GM19324 (cell line): Measurements from ENCODE around the gene PMS2.
"Not testable (repeated sequence)": the region's sequence is repeated elsewhere in the genome, so short reads cannot be mapped to it uniquely, and the experiment has no call there.

Source experiments
- ATAC-seq: cut with Tn5 transposase; IDR thresholded peaks from one replicate; pipeline ENCODE4 v1.9.1; 2021; ENCODE audit warnings: mild to moderate bottlenecking, moderate library complexity; ENCODE audit not compliant: unreplicated experiment, low FRiP score

Gene PMS2, protein sequence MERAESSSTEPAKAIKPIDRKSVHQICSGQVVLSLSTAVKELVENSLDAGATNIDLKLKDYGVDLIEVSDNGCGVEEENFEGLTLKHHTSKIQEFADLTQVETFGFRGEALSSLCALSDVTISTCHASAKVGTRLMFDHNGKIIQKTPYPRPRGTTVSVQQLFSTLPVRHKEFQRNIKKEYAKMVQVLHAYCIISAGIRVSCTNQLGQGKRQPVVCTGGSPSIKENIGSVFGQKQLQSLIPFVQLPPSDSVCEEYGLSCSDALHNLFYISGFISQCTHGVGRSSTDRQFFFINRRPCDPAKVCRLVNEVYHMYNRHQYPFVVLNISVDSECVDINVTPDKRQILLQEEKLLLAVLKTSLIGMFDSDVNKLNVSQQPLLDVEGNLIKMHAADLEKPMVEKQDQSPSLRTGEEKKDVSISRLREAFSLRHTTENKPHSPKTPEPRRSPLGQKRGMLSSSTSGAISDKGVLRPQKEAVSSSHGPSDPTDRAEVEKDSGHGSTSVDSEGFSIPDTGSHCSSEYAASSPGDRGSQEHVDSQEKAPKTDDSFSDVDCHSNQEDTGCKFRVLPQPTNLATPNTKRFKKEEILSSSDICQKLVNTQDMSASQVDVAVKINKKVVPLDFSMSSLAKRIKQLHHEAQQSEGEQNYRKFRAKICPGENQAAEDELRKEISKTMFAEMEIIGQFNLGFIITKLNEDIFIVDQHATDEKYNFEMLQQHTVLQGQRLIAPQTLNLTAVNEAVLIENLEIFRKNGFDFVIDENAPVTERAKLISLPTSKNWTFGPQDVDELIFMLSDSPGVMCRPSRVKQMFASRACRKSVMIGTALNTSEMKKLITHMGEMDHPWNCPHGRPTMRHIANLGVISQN

DNA sequence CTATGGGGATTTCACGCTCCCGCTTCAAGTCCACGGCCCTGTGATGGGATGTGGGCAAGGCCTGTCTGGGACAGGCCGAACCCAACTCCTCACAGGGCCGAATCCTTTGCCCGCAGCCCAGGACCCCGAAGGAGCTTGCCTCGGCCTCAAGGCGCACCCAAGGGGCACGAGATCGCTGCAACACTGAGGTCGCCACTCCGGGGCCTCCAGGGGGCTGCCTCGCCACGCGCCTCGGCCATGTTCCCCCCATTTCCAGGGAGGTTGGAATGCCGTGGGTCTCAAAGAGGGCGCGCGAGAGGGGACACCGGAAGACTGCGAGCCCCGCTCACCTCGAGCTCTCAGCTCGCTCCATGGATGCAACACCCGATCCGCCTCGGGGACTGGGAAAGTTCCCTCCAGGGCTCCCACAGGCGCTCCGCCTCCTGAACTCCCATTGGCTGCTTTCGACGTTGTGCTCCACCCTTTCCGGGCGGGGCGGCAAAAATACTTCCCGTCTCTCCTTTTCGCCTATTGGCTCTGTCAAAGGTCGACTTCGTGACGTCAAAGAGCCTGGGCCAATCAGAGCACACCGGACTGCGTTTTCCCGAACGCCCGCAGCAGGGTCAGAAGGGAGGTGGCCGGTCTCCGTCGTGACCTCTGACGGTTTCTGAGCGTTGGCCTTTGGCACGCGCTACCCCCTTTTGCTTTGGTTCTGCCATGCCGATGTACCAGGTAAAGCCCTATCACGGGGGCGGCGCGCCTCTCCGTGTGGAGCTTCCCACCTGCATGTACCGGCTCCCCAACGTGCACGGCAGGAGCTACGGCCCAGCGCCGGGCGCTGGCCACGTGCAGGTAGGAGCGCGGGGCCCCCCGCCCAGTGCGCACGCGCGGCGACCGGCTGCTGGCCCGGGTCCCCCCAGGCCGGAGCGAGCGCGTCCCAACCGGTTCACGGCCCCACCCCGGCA lies at the start of gene PMS2, which contains the start of gene AIMP2:
TSS of gene PMS2 (minus strand) at position 382 of the 944 bp plus-strand sequence. CDS start at position 352, 30 bp downstream.
TSS of gene AIMP2 (plus strand) at position 605 of the 944 bp plus-strand sequence. CDS start at position 697, 92 bp downstream.
- ATAC-seq = peak; percentile 98

DNA sequence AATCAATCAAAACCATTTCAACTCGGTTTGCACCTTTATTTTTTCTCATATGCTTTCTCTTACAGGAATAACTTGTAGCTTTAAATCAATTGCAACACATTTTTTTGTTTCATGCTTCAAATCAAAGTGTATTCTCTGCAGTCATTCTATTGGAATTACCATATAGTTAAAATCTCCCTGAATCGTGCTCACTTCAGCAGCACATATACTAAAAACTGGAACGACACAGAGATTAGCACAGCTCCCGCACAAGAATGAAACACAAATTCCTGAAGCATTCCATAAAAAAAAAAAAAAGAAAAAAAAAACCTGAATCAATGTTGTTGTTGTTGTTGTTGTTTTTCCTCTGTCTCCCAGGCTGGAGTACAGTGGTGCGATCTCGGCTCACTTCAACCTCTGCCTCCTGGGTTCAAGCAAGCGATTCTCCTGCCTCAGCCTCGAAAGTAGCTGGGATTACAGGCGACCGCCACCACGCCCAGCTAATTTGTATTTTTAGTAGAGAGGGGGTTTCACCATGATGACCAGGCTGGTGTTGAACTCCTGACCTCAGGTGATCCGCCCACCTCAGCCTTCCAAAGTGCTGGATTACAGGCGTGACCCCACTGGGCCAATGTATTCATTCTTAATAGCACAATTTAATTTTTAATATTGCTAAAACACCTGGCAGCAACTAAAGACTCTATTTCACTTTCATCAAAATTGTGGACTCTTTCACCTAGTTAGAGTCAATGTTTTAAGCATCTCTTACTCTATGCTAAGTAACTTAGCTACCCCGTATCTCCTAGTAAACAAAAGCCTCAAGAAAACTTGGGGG lies 48.7 kb upstream of the PMS2 start:
- no peak for ATAC-seq

DNA sequence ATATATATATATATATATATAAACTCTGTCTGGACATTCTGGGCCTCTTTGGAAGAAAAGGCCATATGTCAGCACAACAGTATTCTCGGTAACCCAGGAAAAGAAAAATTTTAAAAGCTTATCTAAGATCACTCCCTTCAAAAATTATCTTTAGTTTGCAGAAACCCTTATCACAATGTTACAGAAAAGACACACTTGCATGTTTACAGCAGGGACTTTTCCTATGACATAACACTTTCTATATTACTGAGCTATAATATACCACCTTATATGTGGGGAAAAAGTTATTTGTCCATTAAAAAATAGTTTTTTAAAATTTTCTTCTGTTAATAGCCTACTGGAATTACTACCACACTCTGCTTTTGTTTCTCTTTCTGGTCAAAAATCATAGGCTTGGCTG lies 47.8 kb upstream of the PMS2 start:
- no peak for ATAC-seq

DNA sequence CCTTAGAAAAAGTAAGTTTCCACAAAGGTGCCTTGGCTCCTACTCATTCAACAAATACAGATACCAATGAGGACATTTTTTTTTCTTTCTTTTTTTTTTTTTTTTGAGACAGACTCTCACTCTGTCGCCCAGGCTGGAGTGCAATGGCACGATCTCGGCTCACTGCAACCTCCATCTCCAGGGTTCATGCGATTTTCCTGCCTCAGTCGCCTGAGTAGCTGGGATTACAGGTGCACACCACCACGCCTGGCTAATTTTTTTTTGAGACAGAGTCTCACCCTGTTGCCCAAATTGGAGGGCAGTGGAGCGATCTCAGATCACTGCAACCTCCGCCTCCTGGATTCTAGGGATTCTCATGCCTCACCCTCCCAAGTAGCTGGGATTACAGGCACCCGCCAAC lies 42.3 kb upstream of the PMS2 start:
- ATAC-seq = not testable (repeated sequence)

DNA sequence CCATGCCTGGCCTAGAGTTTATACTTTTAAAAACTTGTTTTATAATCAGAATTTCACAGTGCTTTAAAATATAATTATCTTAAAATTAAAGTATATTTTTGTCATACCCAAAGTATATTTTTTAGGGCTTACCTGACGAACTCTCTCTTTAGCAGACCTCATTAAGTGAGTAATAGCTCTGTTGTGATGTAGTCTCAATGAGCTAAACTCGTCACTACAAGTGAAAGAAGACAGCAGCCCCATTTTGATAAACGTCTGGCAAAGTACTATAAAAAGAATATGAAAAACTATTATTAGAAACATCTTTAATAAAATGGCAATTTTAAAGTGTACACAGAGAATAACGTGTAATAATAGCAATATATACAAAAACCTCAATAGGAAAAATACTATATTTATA lies 40.9 kb upstream of the PMS2 start:
- no peak for ATAC-seq

DNA sequence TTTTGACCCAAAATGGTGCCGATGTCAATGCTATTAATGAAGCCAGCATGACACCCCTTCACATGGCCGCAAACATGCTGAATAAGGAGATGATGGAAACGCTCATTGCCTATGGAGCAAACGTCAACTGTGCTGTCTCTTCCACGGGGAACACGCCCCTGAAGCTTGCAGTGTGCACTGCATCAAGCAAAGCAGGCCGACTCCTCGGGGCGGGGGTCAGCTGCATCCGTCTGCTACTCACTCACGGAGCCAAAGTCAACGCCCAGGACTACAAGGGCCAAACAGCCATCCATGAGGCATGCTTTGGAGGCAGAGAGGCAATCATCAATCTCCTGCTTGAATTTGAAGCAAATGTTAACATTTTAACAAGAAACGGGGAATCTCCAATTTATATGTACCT lies 26.8 kb upstream of the PMS2 start:
- ATAC-seq = no peak

DNA sequence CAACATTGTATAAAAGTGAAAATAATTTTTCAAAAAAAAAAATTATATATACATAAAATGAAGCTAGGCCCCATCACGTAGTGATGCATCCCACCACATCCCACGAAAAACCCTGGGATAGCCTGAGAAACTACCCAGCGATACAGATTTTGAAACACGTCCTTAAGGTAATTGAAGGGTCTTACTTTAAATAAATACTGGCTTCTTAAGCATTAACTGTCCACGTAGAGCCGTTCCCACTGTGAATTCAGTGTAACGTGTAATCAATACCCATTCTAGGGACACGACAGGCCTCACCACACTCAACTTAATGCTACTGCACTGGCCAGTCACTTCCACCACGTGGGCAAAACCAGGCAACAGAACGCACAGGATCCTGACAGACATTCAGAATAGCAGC lies 26.3 kb upstream of the PMS2 start:
- no peak for ATAC-seq

DNA sequence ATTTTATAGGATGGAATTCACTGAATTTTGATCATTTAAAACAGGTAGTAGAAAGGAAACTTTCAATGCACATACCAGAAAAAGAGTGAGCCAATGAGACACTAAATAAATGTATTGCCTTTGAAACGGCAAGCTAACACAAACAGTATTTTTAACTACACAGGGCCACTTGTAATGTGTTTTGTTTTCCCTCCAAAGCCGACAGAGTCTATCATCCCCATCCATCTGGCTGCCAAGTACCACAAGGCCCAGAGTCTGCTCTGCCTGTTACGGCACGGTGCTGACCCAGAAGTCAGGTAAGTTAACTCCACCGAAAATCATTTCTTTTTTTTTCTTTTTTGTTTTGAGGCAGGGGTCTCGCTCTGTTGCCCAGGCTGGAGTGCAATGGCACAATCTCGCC lies 23.8 kb upstream of the PMS2 start:
- ATAC-seq = no peak

DNA sequence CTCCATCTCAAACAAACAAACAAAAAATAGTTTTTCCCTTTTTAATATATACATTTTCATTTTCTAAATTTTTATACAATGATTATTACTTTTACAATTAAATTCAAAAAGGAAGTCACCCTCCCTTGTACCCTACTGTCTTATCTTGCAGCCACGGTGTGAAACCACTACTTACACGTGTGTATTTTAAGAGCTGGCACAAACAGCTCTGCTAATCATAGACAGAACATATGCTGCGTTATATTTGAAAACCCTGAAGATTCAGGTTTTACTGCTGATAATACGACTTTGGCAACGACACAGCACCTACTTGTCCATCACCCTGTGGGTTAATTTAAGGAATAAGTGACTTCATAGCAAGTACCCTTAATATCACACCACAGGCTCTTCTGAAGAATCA lies 23.3 kb upstream of the PMS2 start:
- no peak for ATAC-seq

DNA sequence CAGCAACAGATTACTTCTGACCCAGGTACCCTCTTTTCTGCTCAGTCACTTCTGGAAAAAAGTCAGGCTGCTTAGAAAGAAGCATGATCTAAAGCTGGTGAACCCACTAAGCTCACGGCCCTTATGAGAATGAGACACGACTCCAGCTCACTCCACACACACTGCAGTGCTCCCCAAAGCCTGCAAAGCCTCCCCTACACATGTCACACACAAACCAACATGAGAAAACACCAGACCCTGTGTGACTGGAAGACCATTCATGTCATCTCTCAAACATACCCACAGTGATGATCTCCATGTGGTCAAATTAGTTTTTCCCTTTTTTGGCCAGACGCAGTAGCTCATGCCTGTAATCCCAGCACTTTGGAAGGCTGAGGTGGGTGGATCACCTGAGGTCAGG lies 22.7 kb upstream of the PMS2 start:
- no peak for ATAC-seq

DNA sequence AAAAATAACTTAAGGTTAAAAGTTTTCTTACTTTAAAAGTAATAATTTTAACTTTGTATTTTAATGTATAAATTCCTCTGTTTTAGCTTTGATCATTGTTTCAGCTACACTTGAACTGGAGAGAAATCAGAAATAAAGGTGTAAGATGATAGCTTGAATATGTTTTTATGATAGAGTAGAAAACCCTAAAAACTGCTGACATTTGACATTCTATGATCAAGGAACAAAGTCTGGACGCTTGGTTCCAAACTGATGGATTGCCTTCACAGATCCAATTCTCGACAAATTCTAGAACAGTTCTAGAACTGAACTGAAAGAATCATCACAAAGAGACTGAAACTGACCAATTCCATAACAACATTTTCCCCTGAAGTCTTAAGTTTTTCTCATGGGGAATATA lies 22.1 kb upstream of the PMS2 start, which contains the start of gene ANKRD61:
TSS of gene ANKRD61 (plus strand) at position 389 of the 400 bp plus-strand sequence. CDS start at position 389, 0 bp downstream.
- no peak for ATAC-seq

DNA sequence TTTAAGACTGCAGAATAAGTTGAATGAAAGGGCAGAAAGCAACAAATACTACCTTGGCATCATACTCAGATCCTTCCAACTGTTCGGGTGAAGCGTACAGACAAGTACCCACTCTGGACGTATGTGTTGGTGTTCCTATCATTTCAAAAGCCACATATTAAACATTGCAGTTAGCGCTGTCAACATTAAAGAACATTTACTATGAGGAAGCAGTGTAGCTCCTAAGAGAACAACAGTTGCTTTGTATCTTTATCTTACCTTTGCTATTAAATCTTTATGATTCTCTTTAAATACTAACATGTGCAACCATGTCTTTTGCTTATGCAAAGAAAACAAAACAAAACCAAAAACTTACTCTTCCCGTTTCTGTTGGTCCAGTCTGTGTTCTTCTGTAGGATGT lies 19.7 kb upstream of the PMS2 start:
- no peak for ATAC-seq

DNA sequence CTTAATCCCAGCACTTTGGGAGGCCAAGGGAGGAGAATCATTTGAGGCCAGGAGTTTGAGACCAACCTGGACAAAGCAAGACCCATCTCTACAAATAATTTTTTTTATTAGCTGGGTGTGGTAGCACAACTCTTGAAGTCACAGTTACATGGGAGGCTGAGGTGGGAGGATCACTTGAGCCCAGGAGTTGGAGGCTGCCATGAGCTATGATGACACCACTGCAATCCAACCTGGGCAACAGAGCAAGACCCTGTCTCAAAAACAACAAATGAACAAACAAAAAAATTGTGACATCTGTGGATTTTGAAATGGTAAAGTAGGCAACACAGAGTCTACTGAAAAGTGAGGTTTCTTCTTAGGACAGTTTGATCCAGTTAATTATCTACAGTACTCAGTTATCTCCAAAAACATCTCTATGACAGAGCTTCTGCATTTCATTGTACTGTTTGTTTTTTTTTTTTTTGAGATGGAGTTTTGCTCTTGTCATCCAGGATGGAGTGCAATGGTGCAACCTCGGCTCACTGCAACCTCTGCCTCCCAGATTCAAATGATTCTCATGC lies 19.0 kb upstream of the PMS2 start:
- no peak for ATAC-seq

DNA sequence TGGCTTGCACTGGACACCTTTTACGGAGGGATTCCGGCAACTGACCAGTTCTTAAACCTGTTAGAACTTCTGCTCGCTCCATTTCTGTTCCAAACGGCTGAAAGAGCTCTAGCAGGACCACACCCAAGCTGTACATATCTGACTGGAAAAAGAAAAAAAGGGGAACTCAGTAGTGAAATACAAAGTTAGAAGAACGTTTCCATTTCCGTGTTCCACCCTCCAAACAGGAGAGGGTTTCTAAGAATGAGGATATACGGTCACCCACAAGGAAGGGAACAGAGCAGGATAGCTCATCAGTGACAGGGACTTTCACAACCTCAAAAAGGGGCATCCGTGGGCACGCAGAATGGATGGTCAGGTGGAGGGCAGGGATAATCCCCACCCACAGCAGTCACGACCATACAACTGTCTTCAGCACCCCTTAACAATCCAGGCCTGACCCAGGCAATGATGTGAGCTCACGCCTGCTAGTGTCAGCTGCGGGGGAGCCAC lies 18.0 kb upstream of the PMS2 start:
- no peak for ATAC-seq

DNA sequence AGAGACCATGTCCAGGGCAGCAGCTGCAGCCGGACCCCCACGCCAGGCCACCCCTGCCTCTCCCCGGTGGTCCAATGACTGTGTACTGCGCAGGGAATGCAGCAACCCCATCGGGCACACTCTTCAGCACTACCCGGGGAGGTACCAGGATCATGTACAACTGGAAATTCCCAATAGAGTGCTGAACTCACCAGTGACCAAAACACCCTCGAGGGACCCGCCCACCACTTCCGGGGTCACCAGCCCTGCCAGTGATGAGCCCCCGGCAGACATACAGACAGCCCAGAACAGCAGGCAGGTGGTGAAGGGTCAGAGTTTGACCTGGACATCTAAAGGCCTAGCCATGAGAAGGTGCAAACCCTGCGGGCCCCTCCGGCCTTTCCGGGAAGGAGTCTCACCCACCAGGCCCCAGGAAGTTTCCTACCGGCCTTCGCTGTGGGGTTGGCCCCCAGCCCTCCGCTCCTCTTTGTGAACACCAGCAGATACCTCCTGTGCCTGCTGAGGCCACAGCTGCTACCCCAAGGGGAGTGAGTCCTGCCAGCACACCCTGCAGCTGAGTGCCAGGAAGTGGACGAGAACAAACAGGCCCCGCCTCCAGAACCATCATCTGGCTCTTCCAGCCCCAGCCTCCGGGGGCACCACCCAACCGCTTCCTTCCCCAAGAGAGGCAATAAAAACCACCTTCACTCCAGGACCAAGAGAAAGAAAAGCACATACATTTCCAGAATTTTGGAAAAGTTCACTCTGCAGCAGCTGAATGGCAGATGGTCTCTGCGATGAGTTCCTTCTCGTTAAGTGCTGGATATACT lies 17.4 kb upstream of the PMS2 start:
- ATAC-seq = no peak

DNA sequence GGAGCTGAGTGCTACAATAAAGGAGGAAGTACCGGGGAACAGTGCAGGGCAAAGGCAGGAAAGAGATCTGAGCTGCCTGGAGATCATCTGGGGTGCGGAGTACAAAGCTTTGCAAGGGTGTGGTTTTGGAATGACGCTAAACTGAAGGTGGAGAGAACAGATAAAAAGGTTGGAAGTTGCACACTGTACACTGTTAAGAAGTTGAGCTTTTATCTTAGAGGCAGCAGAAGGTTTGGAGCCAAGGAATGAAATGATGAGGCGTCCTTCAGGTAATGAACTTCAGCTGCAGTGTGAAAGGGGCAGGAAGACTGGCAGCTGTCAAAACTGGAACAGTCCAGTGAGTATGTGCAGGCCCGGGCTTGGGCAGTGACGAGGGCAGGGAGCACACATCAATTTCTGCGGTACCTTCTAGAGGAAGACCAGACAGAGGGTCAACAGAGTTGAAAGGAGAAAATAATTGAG lies 15.2 kb upstream of the PMS2 start:
- ATAC-seq = no peak

DNA sequence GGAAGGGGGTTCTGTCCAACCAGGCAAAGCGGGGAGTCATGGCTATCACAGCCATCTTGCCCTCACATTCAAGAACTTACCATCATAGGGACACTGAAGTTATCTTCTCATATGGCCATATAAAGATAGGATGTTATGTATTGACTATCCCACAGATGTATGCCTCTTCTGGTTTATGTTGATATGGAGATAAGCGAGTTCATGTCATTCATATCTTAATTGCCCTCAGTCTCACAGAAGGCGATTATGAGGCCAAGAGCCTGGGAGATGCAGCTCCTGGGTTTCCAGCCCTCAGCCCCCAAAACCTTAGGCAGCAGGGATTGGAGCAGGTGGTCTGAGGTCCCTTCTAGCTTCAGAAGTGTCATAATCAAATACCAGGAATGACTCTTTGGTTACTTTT lies 13.9 kb upstream of the PMS2 start:
- no peak for ATAC-seq
